HG03571 (cell line): Measurements from ENCODE around the gene PTPN6.
A peak's percentile ranks its signal among the peaks of the same experiment; 100 is the strongest.
"Not testable (repeated sequence)": the region's sequence is repeated elsewhere in the genome, so short reads cannot be mapped to it uniquely, and the experiment has no call there.

Experiments used
- ATAC-seq: cut with Tn5 transposase; IDR thresholded peaks from one replicate; pipeline ENCODE4 v1.9.1; 2021; ENCODE audit not compliant: unreplicated experiment

The PTPN6 gene

GRCh38 chr12:6950811-6951540 lies at the start of gene PTPN6:
TSS of gene PTPN6 (plus strand) at chr12:6951356. CDS start at chr12:6951513, 157 bp downstream.
- no peak for ATAC-seq

GRCh38 chr12:6902448-6902847 lies 48.7 kb upstream of the PTPN6 start:
- ATAC-seq: no peak

DNA sequence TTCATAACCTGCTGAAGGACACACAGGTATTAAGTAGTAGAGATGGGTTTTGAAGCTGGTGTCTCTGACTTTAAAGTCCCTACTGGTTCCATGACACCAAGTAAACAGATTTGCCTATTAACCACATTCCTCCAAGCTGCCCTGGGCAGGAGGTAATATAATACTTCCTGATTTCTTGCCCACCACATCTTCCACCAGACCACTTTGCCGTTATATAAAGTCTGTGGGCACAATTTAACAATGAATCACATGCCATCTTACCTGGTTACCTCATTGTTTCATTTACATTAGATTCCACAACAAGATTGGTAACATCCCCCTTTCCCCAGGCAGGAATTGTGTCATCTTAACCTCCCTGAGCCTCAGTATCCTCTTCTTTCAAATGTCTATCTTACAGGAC lies 47.4 kb upstream of the PTPN6 start:
- no peak for ATAC-seq

- peak; percentile 93 for ATAC-seq
Measured at GRCh38 chr12:6904280-6905276, 46.6 kb upstream of the PTPN6 start, which contains the start of gene LRRC23. TSS of gene LRRC23 (plus strand) at chr12:6904822. CDS start at chr12:6905634, 812 bp downstream.

GRCh38 chr12:6905414-6906040 lies 45.6 kb upstream of the PTPN6 start:
- no peak for ATAC-seq

DNA sequence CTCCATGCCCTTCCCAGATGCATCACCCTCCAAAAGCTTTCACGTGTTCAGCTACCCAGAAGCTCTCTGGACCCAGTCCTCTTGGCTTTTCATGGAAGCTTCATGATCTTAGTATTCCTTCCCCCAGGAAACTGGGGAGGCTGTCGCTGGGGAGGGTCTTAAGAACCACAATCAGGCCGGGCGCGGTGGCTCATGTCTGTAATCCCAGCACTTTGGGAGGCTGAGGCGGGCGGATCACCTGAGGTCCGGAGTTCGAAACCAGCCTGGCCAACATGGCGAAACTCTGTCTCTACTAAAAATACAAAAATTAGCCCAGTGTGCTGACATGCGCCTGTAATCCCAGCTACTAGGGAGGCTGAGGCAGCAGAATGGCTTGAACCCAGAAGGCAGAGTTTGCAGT lies 43.0 kb upstream of the PTPN6 start:
- ATAC-seq: not testable (repeated sequence)

- no peak for ATAC-seq
Measured at GRCh38 chr12:6909421-6910145, 41.6 kb upstream of the PTPN6 start.

- no peak for ATAC-seq
Measured at GRCh38 chr12:6912164-6912935, 38.8 kb upstream of the PTPN6 start.

- ATAC-seq: peak; percentile 55
Measured at GRCh38 chr12:6914246-6914946, 36.8 kb upstream of the PTPN6 start, which contains the start of gene ENO2. TSS of gene ENO2 (plus strand) at chr12:6914580. CDS start at chr12:6915833, 1,253 bp downstream.

GRCh38 chr12:6914947-6915788 lies 36.0 kb upstream of the PTPN6 start:
- no peak for ATAC-seq

GRCh38 chr12:6915789-6916285 lies 35.3 kb upstream of the PTPN6 start:
- ATAC-seq: no peak

GRCh38 chr12:6916426-6917200 lies 34.5 kb upstream of the PTPN6 start:
- ATAC-seq: no peak

GRCh38 chr12:6917491-6918231 lies 33.5 kb upstream of the PTPN6 start:
- ATAC-seq: no peak

DNA sequence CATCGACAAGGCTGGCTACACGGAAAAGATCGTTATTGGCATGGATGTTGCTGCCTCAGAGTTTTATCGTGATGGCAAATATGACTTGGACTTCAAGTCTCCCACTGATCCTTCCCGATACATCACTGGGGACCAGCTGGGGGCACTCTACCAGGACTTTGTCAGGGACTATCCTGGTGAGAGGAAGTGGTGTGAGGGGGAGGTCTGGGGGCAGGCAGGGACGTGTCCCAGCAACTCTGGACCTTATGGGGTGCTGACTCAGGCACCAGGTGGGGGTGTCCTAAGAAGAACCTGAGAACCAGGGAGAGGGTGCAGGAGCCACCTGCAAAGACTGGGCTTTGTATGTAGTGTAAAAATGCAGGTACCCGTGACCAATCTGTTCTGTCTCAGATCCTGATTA lies 31.6 kb upstream of the PTPN6 start:
- ATAC-seq: no peak

- no peak for ATAC-seq
Measured at GRCh38 chr12:6921539-6921938, 29.6 kb upstream of the PTPN6 start.
